Globus pallidus (tissue), 1 donor: Measurements from ENCODE around the gene AGAP9.
"Not testable (repeated sequence)": the region's sequence is repeated elsewhere in the genome, so short reads cannot be mapped to it uniquely, and the experiment has no call there.

Experiments
- DNase-seq: peaks from one replicate; pipeline ENCODE4 v3.0.0-alpha.2; 2015; ENCODE audit warnings: low spot score

The AGAP9 gene

DNA sequence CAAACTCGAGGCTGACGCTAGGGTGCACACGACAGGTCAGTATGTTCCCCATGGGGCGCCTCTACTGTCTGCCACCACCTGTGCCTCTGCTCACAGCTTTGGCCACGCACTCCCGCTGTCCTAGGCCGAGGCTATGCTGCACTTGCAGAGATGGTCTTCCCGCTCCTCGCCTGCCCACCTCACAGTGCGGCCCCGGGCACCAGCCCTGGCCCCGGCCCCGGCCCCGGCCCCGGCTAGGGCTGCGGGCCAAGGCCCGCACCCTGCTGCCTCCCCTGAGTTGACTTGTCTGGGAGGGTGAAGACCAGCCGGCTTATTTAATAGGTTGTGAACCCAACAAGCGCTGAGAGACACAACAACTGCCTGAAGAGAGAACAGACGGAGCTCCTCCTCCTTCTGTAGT is at the start of gene AGAP9:
TSS of gene AGAP9 (minus strand) at position 164 of the 400 bp plus-strand sequence. CDS start at position 52, 112 bp downstream.
- not testable (repeated sequence) for DNase-seq

DNA sequence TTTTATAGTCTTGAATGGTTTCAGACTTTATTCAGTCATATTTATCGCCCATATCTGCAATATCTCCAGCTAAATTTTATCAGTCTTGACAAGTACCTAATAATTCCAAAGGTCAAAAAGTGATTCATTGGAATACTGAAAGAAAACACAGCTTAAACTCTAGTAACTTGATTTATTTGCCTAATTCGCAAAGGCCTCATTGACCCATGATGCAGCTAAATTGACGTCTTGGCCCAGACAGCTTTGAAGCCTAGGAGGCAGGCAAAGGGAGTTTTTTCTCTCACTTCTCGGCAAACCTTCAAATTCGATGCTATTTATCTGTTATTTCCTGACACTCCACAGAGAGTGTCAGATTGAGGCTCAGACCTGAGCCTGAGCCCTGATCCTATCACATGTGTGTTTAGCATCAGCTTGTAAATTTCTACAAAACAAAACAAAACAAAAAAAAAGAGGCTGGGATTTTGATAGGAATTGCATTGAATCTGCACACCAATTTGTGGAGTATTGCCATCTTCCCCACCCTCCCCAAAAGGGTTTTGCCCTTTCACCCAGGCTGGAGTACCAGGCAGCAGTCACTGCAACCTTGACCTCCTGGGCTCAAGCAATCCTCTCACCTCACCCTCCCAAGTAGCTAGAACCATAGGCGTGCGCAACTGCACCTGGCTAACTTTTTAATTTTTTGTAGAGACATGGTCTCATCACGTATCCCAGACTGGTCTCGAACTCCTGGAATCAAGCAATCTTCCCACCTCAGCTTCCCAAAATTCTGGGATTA is 47.9 kb upstream of the AGAP9 start:
- DNase-seq, result not testable (repeated sequence)

DNA sequence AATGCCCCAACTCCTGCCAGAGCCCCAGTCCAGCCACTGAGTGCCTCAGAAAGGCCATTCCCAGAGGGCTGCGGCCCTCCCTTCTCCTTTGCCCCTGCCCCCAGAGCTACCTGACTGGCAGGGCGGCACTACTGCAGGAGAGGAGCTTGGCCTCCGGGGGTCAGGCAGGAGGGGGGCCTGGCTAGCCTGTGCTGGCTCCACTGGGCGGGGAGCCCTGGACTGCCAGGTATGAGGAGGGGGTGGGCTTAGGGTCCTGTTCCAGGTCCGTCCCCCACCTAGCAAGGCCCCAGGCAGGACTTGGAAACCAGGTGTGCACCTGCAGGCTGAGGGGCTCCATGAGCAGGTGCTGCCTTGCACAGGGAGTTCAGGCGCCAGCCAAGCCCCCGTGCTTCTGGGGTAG is 43.3 kb upstream of the AGAP9 start:
- DNase-seq, result not testable (repeated sequence)

DNA sequence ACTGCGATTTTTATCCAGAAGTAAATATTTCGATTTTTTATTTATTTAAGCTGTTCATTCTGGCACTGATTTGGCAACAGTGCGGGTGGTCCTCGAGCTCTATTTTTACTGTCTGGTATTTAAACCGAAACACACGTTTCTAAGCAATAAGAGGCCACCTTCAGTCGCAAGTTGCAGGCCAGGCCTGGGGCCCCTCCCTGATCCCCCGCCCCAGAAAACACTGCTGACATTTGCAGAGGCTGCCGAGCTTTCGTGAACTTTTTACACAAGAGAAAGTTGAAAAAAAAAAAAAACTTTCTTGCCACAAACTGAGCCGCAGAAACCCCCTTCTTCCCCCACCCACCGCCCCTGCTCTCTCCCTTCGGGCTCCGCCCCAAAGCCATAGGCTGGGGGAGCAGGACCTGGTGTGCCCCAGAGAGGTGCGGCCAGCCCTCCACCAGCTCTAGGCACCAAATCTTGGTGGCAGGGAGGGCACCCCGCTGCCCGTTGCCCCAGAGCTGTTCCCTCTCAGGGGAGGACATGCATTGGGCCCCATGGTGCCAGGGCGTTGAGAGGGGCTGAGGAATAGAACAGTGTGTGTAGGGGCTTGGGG is 42.8 kb upstream of the AGAP9 start:
- not testable (repeated sequence) for DNase-seq

DNA sequence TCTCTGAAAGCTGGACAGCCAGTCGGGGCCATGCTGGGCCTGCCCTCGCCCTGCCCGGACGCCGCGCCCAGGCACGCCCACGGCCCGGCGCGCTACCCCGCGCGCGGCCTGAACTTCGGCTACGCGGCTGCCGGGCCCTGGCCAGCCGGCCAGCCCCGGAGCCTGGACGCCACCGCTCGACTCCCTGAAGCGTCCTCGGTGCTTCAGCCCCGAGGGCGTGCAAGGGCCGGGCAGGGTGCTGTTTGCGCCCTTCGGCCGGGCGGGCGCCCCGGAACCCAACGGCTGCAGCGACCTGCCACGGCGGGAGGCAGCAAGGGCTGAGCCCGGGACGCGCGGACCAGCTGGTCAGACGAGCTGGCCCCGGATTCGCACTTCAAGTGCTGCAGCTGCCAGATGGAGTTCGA is 42.1 kb upstream of the AGAP9 start:
- not testable (repeated sequence) for DNase-seq

DNA sequence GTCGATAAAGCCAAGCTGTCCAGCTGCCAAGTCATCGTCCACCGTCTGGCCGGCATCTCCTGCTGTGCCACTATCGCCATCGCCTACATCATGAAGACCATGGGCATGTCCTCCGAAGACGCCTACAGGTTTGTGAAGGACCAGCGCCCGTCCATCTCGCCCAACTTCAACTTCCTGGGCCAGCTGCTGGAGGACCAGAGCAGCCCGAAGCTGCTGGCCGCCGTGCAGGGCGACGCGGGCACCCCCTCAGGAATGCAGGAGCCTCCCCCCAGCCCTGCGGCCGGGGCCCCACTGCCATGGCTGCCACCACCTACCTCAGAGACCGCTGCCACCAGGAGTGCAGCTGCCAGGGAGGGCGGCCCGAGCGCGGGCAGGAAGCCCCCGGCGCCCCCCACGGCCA is 41.5 kb upstream of the AGAP9 start:
- not testable (repeated sequence) for DNase-seq

DNA sequence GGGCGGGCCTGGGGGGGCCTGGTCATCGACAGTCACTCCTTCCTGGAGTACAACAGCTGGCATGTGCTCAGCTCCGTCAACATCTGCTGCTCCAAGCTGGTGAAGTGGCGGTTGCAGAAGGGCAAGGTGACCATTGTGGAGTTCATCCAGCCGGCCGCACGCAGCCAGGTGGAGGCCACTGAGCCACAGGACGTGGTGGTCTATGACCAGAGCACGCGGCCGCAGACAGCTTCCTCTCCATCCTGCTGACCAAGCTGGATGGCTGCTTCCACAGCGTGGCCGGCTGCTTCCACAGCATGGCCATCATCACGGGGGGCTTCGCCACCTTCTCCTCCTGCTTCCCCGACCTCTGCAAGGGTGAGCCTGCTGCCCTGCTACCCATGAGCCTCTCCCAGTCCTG is 40.9 kb upstream of the AGAP9 start:
- DNase-seq, result not testable (repeated sequence)

DNA sequence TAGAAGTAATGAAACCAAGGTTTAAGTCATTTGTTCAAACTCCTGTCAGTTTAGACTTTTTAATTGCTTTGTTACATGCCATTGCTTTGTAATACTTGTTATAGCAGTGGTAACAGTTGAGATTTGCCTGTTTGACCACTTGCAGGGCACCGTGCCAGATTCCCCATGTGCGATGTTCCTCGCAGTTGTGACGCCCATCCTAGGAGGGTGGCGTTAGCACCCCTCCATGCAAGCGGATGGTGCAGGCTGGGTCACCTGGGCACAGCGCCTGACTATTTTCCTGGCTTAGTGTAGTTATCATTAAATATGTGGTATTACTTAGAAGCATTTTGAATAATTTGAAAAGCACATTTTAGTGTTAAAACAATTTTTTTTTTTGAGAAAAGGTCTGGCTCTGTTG is 37.0 kb upstream of the AGAP9 start:
- not testable (repeated sequence) for DNase-seq

DNA sequence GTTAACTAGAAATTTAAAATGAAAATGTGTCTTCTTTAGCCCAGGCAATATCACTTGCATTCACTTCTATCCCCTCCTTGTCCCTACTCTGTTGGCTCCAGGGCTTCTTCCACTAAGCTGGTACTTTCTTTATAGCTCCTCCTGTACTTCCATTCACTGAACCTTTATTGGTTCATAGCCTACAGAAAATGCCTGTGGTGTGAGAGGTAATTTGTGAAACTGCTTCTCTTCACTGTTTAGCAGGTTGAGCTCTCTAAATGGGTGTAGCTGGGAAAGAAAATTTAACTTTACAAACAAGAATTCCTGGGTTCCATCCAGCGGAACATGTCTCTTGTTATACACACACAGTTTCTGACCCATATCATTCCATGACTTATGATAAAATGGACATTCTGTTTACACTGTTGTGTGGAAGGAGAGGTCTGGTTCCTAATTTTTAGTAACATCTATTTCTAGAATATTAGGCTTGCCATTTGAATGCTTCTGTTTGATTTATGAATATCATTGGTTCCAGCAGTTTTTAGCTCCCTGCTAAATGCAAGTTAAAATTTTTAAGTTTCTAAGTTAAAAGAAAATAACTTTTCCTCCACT is 36.4 kb upstream of the AGAP9 start:
- DNase-seq, result not testable (repeated sequence)

DNA sequence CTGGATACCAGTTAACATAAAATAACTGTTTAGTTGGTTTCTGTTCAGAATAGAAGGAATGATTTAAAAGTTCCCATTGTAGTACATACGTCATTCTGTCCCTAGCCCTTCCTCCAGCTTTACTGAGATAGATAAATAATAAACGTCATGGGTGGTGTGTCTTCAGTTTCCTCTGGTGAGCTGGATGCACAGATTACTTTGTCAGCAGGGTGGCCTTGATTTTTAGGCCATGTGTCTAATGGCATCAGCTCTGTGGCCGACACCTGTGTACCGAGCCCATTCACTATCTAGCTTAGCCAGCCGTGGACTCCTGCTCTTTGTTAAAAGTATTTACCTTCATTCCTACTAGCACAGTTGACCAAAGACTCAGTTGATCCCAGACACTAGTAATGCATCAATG is 34.7 kb upstream of the AGAP9 start:
- not testable (repeated sequence) for DNase-seq

DNA sequence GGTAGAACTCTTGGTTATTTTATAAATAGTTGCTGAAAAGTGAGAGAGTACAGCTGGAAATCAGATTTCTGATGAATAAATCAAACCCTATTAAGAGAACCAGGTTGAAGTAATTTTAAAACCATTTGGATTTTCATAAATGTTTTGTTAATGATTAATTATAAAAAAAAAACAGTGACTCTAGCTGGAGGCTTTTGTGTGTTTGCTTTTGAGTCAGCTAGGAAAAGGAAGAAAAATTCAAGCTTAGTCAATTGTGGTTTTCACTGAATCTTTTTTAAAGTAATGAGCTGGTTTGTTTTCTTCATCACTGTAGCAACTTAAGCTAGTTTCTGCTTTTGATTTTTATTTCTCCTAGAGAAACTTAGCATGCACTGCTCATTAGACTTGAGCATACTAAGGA is 34.2 kb upstream of the AGAP9 start:
- DNase-seq, result not testable (repeated sequence)

DNA sequence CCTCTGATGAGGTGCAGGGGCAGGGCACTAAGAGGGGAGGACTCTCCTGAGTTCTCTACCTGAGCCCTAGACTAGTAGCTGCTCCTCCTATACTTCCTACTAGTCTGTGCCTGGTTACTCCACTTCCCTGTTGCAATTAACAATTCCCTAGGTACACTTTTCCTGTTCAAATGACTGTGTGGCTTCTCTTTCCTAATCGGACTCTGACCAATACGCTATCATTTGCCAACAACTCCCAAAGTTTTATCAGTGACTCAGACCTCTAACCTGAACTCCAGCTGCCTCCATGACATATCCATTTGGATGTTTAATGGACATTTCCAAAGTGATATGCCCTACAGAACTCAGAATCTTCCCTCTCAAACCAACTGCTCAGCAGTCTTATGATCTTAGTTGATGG is 31.9 kb upstream of the AGAP9 start:
- not testable (repeated sequence) for DNase-seq

DNA sequence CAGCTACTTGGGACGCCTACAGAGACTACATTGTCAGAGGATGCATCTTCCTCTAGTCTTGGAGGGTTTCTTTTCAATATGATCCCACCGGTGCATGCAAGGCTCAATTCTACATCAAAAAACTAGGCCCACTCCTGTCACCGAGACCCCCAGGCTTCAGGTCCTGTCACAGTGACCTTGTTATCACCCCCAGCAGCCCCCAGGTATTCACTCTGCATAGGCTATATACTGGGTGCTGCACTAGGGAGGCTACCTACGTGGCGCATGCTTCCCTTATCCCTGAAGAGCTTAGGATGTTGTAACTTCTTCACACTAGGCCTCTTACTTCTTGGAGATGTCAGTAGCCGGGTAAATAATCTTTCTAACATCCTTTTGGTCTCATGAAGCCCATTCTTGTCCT is 31.1 kb upstream of the AGAP9 start:
- DNase-seq, result not testable (repeated sequence)

DNA sequence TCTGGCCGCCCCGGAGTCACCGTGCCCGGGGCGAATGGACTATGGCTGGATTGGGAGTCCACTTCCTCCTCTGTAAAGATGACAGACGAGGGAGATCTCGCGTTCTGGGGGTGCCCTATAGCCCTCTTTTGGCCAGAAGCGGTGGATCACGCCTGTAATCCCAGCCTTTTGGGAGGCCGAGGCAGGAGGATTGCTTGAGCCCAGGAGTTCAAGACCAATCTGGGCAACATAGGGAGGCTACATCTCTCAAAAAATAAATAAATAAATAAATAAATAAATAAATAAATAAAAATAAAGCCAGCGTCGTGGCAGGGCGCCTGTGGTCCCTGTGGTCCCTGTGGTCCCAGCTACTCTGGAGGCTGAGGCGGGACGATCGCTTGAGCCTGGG is 30.4 kb upstream of the AGAP9 start:
- peak; percentile 2 for DNase-seq

DNA sequence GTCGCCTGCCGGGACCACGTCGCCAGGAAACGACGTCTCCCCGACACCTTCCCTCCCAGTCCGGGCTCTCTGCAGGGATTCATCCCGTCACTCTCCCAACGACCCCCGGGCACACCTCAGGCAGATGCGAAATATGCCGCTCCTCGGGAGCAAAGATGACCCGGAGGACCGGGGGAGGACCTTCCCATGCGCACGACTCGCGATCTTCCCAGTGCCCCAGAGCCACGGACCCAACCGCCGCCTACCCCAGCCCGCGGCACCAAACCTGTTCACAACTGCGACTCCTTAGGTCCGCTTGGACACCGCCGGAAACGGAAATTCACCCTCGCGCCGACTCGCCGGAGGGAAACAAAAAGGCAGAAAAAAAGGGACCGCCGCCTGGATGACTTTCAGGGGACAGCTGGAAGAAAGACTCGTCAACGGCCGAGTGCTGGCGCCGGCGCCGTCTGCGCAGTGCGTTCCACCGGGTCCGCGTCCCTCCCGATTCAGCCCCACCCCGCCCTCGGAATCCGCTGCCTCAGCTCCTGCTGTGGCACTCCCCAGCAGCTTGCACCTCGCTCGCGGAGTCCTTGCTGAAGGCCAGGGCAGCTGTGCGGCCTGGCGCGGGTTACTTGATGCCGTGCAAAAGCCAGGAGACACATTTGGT is 29.9 kb upstream of the AGAP9 start:
- peak; percentile 38 for DNase-seq

DNA sequence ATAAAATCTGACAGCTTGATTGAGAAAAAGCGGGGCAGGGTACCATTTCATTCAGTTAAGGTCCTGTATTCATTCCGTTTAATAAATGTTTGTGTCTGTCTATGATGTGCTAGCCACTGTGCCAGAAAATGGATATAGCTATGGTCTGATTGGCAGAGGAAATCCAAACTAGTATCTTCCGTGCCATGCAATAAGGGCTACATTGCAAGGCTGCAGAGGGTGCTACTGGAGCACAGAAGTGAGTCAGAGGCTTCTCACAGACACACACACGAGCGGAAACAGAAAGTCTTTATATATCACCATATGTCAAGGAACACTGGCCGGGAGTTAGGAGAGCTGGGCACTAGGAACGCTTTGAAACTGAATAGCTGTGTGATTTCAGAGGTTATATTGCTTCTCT is 29.3 kb upstream of the AGAP9 start:
- DNase-seq, result peak; percentile 69

DNA sequence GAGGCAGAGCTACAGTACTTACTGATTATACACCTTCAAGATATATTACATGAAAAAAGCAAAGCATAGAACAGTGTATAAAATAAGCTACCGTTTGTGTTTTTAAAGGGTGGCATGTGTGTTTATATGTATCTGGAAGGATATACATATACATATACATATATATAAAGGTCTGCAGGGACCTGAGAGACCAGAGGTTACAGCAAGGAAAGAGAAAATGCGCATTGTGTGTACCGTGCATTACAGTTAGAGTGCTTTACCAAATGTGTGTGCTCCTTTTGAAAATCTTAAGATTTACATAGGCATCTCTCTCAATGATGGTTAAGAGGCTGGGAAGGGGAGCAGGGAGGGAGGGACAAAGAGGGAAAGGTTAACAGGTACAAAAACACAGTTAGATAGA is 23.8 kb upstream of the AGAP9 start:
- not testable (repeated sequence) for DNase-seq

DNA sequence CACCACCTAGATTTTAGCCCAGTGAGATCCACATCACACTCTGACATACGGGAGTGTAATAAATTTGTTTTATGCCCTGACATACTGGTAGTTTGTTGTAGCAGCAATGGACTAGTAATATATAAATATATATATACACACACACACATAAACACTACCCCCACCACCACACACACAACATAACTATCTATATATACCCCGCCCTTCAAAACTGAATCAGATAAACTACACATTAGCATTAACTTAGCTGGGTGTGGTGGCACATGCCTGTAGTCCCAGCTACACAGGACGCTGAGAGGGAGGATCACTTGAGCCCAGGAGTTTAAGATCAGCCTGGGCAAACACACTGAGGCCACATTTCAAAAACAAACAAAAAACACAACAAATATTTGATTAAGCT is 13.0 kb upstream of the AGAP9 start:
- DNase-seq, result not testable (repeated sequence)

DNA sequence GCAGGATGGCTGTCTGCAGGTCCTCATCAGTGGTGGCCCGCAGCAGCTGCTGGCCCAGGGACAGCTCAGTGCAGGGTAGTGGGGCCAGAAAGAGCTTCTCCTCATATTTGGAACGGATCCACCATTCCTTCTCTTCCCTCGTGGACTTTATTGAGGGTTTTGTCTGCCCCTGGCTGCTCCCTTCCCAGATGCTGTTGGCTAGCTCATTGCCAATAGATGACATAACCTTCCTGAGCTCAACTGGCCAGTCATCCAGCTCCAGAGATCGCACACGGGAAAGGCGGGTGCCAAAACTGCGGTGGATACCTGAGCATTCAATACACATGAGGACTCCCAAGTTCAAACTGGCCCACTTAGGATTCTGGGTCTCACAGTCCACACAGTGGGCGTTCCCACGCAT is 21.1 kb downstream of the AGAP9 start:
- DNase-seq, result not testable (repeated sequence)

DNA sequence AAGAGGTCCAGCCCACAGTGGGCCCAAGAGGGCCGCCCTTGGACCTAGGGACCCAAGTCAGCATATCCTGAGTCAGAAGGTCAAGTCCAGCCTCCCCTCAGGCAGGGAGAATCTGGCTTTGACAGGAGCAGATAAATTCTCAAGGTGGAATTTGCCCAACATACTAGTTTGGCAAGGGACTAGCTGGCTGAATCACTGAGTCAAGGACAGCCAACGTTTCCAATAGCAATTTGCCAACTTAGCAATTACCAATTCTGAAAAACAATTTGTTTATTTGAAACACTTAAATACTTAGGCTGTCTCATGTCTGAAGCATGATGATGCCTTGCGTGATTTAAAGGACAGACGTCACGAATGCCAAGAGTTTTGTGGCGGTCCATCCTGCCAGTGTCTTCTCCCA is 29.2 kb downstream of the AGAP9 start:
- DNase-seq, result not testable (repeated sequence)

DNA sequence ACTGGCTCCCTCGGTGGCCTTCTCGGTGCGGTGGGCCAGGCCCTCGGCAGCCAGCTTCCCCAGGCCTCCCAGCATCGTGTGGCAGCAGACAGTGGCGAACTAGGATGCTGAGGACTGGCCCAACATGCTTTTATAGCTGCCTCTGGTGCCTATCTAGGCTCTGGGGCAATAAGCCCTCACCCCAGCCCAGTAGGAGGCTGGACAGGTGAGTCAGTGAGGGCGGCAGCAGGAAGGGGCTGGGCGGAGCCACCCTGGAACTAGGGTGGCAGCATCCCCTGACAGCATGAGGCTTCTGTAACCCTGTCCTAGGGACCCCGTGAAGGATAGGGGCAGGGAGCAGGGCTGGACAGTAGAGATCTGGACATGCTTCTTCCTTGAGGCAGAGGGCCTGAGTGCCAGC is 31.8 kb downstream of the AGAP9 start, which contains the start of gene FAM25G:
TSS of gene FAM25G (minus strand) at position 101 of the 400 bp plus-strand sequence. CDS start at position 75, 26 bp downstream.
- not testable (repeated sequence) for DNase-seq

DNA sequence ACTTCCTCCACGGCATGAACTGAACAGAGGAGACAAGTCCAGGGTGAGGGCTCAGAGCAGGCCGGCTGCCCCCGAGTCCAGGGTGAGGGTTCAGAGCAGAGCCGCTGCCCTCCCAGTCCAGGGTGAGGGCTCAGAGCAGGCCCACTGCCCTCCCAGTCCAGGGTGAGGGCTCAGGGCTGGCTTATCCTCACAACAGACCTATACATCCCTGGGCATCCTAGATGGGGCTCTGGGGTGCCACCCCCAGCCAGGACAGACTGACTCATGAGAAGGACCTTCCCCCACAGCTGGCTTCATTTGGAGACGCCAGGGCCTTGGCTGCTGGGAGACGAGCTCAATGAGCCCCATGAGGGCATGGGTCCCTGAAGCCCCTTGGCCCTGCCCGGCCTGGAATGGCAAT is 33.8 kb downstream of the AGAP9 start:
- not testable (repeated sequence) for DNase-seq
